ENCODE data around the gene CTNNA1. TPM values are rescaled to one million over a fixed set of nuclear protein-coding genes. Genes with fewer than 3 reads are reported as not detected.
A peak's percentile ranks its signal among the peaks of the same experiment; 100 is the strongest.

The CTNNA1 gene
- total RNA-seq, 1 donor from 2014 or later: 371 TPM

DNA sequence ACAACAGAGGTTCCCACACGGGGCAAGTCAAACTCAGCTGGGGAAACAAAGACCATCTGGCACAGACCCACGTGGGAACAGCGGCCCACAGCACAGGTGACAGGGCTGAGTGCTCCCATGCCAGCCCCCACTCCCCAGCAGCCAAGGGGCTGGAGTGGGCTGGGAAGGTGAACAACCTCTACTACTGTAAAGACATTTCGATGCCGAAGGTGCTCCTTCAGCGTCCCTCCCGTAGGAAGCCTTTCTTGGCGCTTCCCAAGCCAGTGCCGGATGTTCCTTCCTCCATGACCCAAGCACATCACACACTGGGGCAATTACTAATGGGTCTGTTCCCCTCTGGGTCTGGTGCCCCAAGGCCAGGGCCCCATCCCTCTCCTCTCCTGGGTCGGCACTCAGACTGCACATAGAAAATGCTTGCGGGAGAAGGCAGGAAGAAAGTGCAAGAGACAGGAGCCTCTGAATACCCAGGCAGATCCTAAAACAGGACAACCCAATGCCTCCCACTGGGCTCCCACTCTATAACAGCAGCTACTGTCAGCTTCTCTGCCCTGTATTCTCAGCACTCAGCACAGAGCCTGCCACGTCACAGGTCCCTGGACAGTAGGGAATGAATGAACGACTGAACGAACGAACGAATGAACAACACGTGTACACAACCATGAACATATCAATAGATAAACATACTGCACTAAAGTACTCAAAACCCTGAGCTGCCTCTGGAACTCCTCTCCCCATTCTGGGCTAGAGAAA is 198.9 kb downstream of the CTNNA1 start:
- Mint-ChIP-seq H3K27me3 (no peaks in the 10 kb centered on the region), H3K9me3 (no peaks in the 10 kb centered on the region), H3K4me3 (no peak overlapping the region), H3K36me3 (peaks cover 3% of the 10 kb centered on the region), H3K4me1 (ENCODE audit: unreplicated experiment) (peaks cover 52% of the 10 kb centered on the region), H3K27ac (peak overlapping the region; percentile 50)
- TF ChIP-seq CTCF (conservative IDR thresholded peaks at IDR 0.05): no peak
- no peak for DNase-seq (ENCODE audit: extremely low spot score, unreplicated experiment)

GRCh38 chr5:138952962-138953361 is 199.7 kb downstream of the CTNNA1 start:
- H3K27me3 Mint-ChIP-seq: no peaks in the 10 kb centered on the region
- no peak overlapping the region for H3K4me3 Mint-ChIP-seq
- no peak for DNase-seq (ENCODE audit: extremely low spot score, unreplicated experiment)
- no peak for TF ChIP-seq CTCF (conservative IDR thresholded peaks at IDR 0.05)
- peaks cover 3% of the 10 kb centered on the region for H3K36me3 Mint-ChIP-seq
- H3K9me3 Mint-ChIP-seq: no peaks in the 10 kb centered on the region
- peaks cover 47% of the 10 kb centered on the region for H3K4me1 Mint-ChIP-seq (ENCODE audit: unreplicated experiment)
- H3K27ac Mint-ChIP-seq: no peak overlapping the region

- Mint-ChIP-seq H3K4me3 (no peak overlapping the region), H3K9me3 (no peaks in the 10 kb centered on the region), H3K27me3 (no peaks in the 10 kb centered on the region), H3K4me1 (ENCODE audit: unreplicated experiment) (peaks cover 41% of the 10 kb centered on the region), H3K27ac (peak overlapping the region; percentile 65), H3K36me3 (peaks cover 3% of the 10 kb centered on the region)
- DNase-seq (ENCODE audit: extremely low spot score, unreplicated experiment): peak; percentile 68
- no peak for TF ChIP-seq CTCF (conservative IDR thresholded peaks at IDR 0.05)
Observed at GRCh38 chr5:138953387-138954256, 200.4 kb downstream of the CTNNA1 start.

- DNase-seq (ENCODE audit: extremely low spot score, unreplicated experiment): no peak
- TF ChIP-seq CTCF (conservative IDR thresholded peaks at IDR 0.05): no peak
- Mint-ChIP-seq H3K36me3 (peaks cover 3% of the 10 kb centered on the region), H3K27me3 (no peaks in the 10 kb centered on the region), H3K4me3 (no peak overlapping the region), H3K4me1 (ENCODE audit: unreplicated experiment) (peaks cover 36% of the 10 kb centered on the region), H3K27ac (peak overlapping the region; percentile 65), H3K9me3 (no peaks in the 10 kb centered on the region)
Observed at GRCh38 chr5:138954257-138955012, 201.2 kb downstream of the CTNNA1 start.

DNA sequence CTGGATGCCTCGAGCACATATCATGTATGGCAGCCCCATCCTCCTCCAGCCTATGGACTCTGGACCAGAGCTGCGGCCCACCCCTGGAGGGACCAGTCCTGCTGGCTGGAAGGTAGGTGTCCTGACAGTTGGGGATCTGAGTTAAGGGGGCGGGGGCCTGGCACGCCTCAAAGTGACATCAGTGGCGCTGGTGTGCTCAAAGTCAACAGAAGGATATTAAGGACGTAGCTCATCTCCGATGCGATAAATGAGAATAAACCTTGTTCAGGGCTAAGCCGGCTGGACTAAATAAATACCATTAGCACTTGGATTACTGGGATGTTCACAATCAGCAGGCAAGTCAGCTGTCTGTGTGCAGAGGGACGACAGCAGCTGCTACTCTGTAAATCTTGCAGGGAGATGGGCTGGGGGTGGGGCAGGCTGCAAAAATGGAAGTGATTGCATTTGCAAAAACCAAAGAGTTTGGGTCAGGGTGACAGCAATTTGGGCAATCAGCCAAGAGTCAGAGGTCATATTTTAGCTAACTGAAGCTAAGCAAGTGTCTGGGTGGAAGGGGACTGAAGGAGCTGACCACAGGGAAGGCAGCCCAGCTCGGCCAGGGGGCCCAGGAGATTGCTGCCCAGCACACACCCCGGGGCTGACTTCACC is 201.9 kb downstream of the CTNNA1 start:
- H3K27me3 Mint-ChIP-seq: no peaks in the 10 kb centered on the region
- peak overlapping the region; percentile 65 for H3K27ac Mint-ChIP-seq
- no peak for TF ChIP-seq CTCF (conservative IDR thresholded peaks at IDR 0.05)
- H3K36me3 Mint-ChIP-seq: peaks cover 3% of the 10 kb centered on the region
- peaks cover 36% of the 10 kb centered on the region for H3K4me1 Mint-ChIP-seq (ENCODE audit: unreplicated experiment)
- no peaks in the 10 kb centered on the region for H3K9me3 Mint-ChIP-seq
- DNase-seq (ENCODE audit: extremely low spot score, unreplicated experiment): no peak
- H3K4me3 Mint-ChIP-seq: peak overlapping the region; percentile 41

Data from type B pancreatic cell (in vitro differentiated cells).